GM19328 (cell line): ENCODE measurements around the gene RBFOX1.

ENCODE experiments used
- ATAC-seq: cut with Tn5 transposase; IDR thresholded peaks from one replicate; pipeline ENCODE4 v1.9.1; 2021; ENCODE audit warnings: mild to moderate bottlenecking, moderate library complexity; ENCODE audit not compliant: unreplicated experiment

The RBFOX1 gene

GRCh38 chr16:7372095-7372494, 39.5 kb downstream of the RBFOX1 start:
- ATAC-seq: no peak

- no peak for ATAC-seq
Measured at GRCh38 chr16:7373776-7374175, 41.1 kb downstream of the RBFOX1 start.

GRCh38 chr16:7374614-7375174, 42.0 kb downstream of the RBFOX1 start:
- no peak for ATAC-seq

- no peak for ATAC-seq
Measured at GRCh38 chr16:7376227-7376626, 43.6 kb downstream of the RBFOX1 start.

GRCh38 chr16:7377231-7377630, 44.6 kb downstream of the RBFOX1 start:
- no peak for ATAC-seq

GRCh38 chr16:7378024-7378695, 45.5 kb downstream of the RBFOX1 start:
- ATAC-seq: no peak

- ATAC-seq: no peak
Measured at GRCh38 chr16:7380441-7380840, 47.8 kb downstream of the RBFOX1 start.

GRCh38 chr16:7380911-7381310, 48.3 kb downstream of the RBFOX1 start:
- no peak for ATAC-seq

- ATAC-seq: no peak
Measured at GRCh38 chr16:7381671-7382070, 49.0 kb downstream of the RBFOX1 start.

GRCh38 chr16:7382521-7382920, 49.9 kb downstream of the RBFOX1 start:
- ATAC-seq: no peak

- ATAC-seq: no peak
Measured at GRCh38 chr16:7390974-7391373, 58.3 kb downstream of the RBFOX1 start.

- ATAC-seq: no peak
Measured at GRCh38 chr16:7391694-7392093, 59.0 kb downstream of the RBFOX1 start.

- ATAC-seq: no peak
Measured at GRCh38 chr16:7392206-7392605, 59.6 kb downstream of the RBFOX1 start.

GRCh38 chr16:7393680-7394079, 61.0 kb downstream of the RBFOX1 start:
- ATAC-seq: no peak

GRCh38 chr16:7394720-7395336, 62.2 kb downstream of the RBFOX1 start:
- ATAC-seq: no peak

- ATAC-seq: no peak
Measured at GRCh38 chr16:7397901-7398300, 65.3 kb downstream of the RBFOX1 start.

GRCh38 chr16:7398536-7398935, 65.9 kb downstream of the RBFOX1 start:
- no peak for ATAC-seq

GRCh38 chr16:7399296-7399695, 66.7 kb downstream of the RBFOX1 start:
- ATAC-seq: no peak

GRCh38 chr16:7400117-7400890, 67.7 kb downstream of the RBFOX1 start:
- no peak for ATAC-seq

GRCh38 chr16:7404217-7404616, 71.6 kb downstream of the RBFOX1 start:
- no peak for ATAC-seq

- no peak for ATAC-seq
Measured at GRCh38 chr16:7405166-7405565, 72.5 kb downstream of the RBFOX1 start.
